Ectodermal cell (in vitro differentiated cells): ENCODE measurements around the gene USP10.

Experiments
- H3K27ac ChIP-seq: 2 replicates; pipeline ENCODE4 v1.7.0; 2013; ENCODE audit warnings: mild to moderate bottlenecking, low read depth, low read length; ENCODE audit not compliant: insufficient read depth, poor library complexity, severe bottlenecking
- H3K27me3 ChIP-seq: 2 replicates; pipeline ENCODE4 v1.7.0; 2013; ENCODE audit warnings: mild to moderate bottlenecking, low read length; ENCODE audit not compliant: insufficient read depth, control insufficient read depth, poor library complexity, severe bottlenecking
- H3K36me3 ChIP-seq: one replicate; pipeline ENCODE4 v1.7.0; 2013; ENCODE audit warnings: low read length; ENCODE audit not compliant: control insufficient read depth, insufficient read depth
- H3K4me1 ChIP-seq: one replicate; pipeline ENCODE4 v1.7.0; 2013; ENCODE audit warnings: low read length; ENCODE audit not compliant: control insufficient read depth, insufficient read depth
- H3K4me3 ChIP-seq: 2 replicates; pipeline ENCODE4 v1.7.0; 2013; ENCODE audit warnings: low read depth, low read length, control low read depth; ENCODE audit not compliant: insufficient read depth
- H3K9me3 ChIP-seq: 2 replicates; pipeline ENCODE4 v1.7.0; 2013; ENCODE audit warnings: mild to moderate bottlenecking, low read length, moderate library complexity; ENCODE audit not compliant: control insufficient read depth
- WGBS, 2 experiments: methylation state at CpG; one replicate each; pipeline ENCODE4 v1.1.7; 2013; ENCODE audit warnings: missing lambda C conversion rate in 2 of 2; 5-methylcytosine and 5-hydroxymethylcytosine counted together

The USP10 gene

DNA sequence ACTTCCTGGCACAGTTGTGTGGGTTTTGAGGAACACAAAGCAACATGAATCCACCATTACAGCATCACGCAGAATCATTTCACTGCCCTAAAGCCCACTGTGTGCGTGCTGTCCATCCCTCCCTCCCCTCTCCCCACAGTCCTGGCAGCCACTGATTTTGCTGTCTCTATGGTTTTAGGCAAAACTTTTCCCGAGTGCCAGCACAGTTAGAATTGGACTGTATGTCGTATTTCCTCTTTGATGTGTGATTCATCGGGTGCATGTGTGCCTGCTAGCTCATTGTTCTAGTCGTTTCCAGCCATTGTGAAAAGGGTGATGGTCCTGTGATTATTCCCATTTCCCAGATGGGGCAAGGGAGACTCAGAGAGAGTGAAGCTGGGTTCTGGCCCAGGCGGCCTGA is 38.8 kb upstream of the USP10 start:
- no peaks in the 10 kb centered on the region for H3K4me1 ChIP-seq
- H3K4me3 ChIP-seq, result no peak overlapping the region
- no peaks in the 10 kb centered on the region for H3K27me3 ChIP-seq
- H3K9me3 ChIP-seq, result no peaks in the 10 kb centered on the region
- WGBS, 2 experiments, result 86% methylated on average over 7 of the region's 7 CpGs
- peaks cover 9% of the 10 kb centered on the region for H3K36me3 ChIP-seq
- no peak overlapping the region for H3K27ac ChIP-seq

DNA sequence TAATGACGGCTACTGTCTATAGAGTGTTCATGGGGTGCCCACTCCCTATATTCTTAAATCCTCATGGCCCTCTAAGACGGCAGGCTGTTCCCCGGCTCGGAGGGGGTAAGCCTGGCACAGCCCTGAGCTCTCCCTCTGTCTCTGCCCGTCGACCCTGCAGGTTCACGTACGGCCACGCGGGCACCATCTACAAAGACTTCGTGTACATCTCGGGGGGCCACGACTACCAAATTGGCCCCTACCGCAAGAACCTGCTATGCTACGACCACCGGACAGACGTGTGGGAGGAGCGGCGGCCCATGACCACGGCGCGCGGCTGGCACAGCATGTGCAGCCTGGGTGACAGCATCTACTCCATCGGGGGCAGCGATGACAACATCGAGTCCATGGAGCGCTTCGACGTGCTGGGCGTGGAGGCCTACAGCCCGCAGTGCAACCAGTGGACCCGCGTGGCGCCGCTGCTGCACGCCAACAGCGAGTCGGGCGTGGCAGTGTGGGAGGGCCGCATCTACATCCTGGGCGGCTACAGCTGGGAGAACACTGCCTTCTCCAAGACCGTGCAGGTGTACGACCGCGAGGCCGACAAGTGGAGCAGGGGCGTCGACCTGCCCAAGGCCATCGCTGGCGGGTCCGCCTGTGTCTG is 38.3 kb upstream of the USP10 start:
- no peaks in the 10 kb centered on the region for H3K4me1 ChIP-seq
- no peak overlapping the region for H3K27ac ChIP-seq
- H3K9me3 ChIP-seq, result no peaks in the 10 kb centered on the region
- no peak overlapping the region for H3K4me3 ChIP-seq
- WGBS, 2 experiments, result 96 to 97% methylated on average over 51 of the region's 51 CpGs
- no peaks in the 10 kb centered on the region for H3K27me3 ChIP-seq
- H3K36me3 ChIP-seq, result peaks cover 9% of the 10 kb centered on the region

DNA sequence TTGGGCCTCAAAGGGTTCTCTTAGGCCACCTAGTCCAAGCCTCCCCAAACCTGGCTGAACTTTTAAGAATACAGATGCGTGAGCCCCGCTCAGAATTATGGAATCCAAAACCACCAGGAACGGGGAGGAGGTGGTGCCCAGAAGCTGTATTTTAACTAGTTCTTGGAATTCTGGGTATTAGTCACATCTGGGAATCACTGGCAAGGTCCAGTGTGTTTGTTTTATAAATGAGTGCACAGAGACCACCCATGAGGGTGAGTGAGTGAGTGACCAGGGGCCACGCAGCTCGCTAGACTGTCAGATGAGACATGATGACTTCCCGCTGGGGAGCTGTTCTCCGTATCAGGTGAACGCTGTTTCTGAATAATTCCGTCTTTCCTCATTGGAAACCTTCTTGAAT is 37.3 kb upstream of the USP10 start:
- H3K36me3 ChIP-seq, result peaks cover 9% of the 10 kb centered on the region
- H3K4me3 ChIP-seq, result no peak overlapping the region
- WGBS, 2 experiments, result 96 to 97% methylated on average over 9 of the region's 9 CpGs
- H3K9me3 ChIP-seq, result no peaks in the 10 kb centered on the region
- no peak overlapping the region for H3K27ac ChIP-seq
- no peaks in the 10 kb centered on the region for H3K4me1 ChIP-seq
- no peaks in the 10 kb centered on the region for H3K27me3 ChIP-seq

DNA sequence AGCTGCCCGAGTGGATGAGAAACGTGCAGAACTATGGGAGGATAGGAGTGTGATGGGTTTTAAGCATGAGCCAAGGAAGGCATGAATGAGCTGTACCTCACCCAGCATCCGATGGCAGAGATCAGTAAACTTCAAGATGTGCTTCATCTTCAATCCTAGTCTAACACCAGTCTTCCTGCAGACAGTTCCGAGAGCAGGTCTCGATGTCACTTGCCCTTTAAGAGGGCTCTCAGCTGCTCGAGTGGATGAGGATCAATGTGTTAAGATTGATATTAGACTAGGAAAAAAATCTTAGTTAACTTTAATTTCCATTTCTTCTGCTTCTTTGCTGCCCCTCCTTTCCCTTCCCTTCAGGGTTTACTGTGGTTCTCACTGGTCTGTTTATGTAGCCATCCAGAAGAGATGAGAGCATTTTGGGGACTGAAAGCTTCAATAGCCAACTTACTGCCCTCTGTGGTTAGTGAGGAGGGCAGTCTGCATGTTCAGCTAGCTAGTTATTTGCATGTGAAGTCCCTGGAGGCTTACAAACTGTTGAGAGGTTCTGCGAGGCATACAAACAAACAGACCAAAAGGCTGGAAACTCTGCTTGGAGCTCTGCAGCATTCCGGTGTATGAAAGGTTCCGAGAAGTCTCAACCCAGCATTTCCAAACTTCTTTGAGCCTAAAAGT is 36.2 kb upstream of the USP10 start:
- Histone ChIP-seq H3K4me1 (peaks cover 2% of the 10 kb centered on the region), H3K36me3 (peaks cover 1% of the 10 kb centered on the region), H3K27me3 (no peaks in the 10 kb centered on the region), H3K27ac (no peak overlapping the region), H3K9me3 (no peaks in the 10 kb centered on the region), H3K4me3 (no peak overlapping the region)
- WGBS, 2 experiments, result 81 to 83% methylated on average over 8 to 9 of the region's 9 CpGs

DNA sequence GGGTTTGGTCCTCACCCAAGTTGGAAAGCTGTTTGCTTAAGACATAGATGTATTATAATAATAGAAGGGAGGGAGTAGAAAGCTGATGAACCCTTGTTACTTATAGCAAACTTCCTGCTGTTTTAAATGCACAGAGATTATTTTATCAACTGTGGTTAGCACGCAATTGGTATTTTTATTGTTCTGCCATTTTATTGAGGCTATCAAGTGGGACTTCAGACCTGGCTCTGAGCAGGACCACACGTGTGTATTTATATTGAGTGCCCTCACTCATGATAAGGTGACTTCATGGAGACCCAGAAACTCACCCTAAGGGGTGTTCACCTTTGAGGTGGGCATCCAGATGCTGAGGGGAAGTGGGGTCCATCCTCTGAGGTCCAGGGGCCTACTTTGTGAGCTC is 34.4 kb upstream of the USP10 start:
- Histone ChIP-seq H3K9me3 (no peaks in the 10 kb centered on the region), H3K4me1 (peaks cover 2% of the 10 kb centered on the region), H3K36me3 (no peaks in the 10 kb centered on the region), H3K27me3 (no peaks in the 10 kb centered on the region), H3K27ac (no peak overlapping the region), H3K4me3 (no peak overlapping the region)
- WGBS, 2 experiments, result 74 to 82% methylated on average over 2 of the region's 2 CpGs

DNA sequence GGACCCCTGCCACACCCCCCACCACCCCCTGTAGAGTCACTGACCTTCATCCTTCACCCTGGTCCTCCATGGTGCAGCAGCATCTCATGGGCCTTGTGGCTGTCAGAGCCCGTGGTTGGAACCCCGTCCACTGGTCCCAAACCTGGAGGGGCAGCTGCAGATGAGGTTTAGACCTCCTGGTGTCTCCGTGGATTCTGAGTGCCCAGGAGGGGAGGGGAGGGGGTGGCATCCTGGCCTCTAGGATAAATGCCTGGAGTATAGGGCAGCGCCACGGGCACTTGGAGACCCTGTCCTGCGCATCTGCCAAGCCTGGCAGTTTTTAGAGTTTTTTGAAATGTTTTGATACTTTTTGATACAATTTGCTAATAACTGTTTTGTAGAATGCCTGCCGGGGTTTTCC is 34.0 kb upstream of the USP10 start:
- H3K4me3 ChIP-seq, result no peak overlapping the region
- H3K9me3 ChIP-seq, result no peaks in the 10 kb centered on the region
- no peak overlapping the region for H3K27ac ChIP-seq
- H3K4me1 ChIP-seq, result peaks cover 2% of the 10 kb centered on the region
- WGBS, 2 experiments, result 92 to 96% methylated on average over 7 of the region's 7 CpGs
- no peaks in the 10 kb centered on the region for H3K27me3 ChIP-seq
- H3K36me3 ChIP-seq, result no peaks in the 10 kb centered on the region

DNA sequence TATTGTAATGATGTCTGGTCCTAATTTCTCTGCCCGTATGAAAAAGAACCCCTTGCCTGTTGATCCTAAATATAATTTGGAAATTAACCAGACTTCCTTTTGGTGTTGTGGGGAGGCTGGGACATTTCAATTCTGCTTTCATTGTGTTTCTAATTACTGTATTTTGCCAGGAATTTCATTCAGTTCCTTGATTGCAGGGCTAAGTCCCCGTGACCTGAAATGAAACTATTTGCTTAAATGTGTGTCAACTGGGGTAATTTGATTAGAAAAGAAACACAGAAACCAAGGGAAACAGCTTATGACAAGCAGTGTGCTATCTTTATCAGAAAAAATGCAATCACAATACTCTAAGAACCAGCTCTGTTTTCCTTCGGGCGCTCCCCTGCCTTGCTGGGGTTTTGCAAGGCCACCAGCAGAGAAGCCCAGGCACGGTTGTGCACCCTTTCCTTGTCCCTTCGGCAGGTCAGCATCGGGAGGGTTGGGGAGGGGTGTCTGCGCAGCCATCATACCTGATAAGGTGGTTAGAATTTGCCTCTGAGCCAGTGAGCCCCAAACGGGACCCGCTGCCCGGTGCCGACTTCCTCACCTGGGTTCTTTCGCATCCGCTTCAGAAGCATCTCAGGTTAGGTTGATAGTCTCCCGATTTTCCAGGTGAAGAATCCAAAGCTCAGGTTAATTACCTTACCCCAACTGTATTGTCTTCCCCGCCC is 32.0 kb upstream of the USP10 start:
- no peak overlapping the region for H3K4me3 ChIP-seq
- 75% methylated on average over 16 of the region's 16 CpGs for WGBS, 2 experiments
- H3K4me1 ChIP-seq, result peaks cover 2% of the 10 kb centered on the region

DNA sequence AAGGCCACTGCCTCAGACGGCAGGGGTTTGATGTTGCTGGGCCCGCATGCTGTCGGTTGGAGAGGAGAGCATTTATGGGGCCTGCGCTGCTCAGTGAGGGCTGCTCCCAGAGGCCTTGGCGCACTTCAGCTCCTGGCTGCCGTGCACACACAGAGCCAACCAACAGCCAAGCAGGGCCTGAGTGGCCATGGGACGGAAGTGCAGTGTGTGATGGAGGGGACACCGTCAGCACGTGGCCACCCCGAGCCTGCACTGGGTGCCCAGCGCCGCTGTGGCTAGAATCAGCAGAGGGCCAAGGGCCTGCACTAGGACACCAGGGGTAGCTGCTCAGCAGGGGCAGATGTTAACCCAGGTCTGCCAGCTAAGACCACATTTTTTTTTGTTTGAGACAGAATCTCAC is 29.7 kb upstream of the USP10 start:
- Histone ChIP-seq H3K9me3 (no peaks in the 10 kb centered on the region), H3K27me3 (no peaks in the 10 kb centered on the region), H3K4me1 (peaks cover 2% of the 10 kb centered on the region), H3K27ac (no peak overlapping the region), H3K36me3 (no peaks in the 10 kb centered on the region), H3K4me3 (no peak overlapping the region)
- 86 to 91% methylated on average over 12 of the region's 12 CpGs for WGBS, 2 experiments

More for the DNA sequence above, 32.0 kb upstream of the USP10 start:
- H3K27ac ChIP-seq, result no peak overlapping the region
- H3K36me3 ChIP-seq, result no peaks in the 10 kb centered on the region
- H3K9me3 ChIP-seq, result no peaks in the 10 kb centered on the region
- no peaks in the 10 kb centered on the region for H3K27me3 ChIP-seq

DNA sequence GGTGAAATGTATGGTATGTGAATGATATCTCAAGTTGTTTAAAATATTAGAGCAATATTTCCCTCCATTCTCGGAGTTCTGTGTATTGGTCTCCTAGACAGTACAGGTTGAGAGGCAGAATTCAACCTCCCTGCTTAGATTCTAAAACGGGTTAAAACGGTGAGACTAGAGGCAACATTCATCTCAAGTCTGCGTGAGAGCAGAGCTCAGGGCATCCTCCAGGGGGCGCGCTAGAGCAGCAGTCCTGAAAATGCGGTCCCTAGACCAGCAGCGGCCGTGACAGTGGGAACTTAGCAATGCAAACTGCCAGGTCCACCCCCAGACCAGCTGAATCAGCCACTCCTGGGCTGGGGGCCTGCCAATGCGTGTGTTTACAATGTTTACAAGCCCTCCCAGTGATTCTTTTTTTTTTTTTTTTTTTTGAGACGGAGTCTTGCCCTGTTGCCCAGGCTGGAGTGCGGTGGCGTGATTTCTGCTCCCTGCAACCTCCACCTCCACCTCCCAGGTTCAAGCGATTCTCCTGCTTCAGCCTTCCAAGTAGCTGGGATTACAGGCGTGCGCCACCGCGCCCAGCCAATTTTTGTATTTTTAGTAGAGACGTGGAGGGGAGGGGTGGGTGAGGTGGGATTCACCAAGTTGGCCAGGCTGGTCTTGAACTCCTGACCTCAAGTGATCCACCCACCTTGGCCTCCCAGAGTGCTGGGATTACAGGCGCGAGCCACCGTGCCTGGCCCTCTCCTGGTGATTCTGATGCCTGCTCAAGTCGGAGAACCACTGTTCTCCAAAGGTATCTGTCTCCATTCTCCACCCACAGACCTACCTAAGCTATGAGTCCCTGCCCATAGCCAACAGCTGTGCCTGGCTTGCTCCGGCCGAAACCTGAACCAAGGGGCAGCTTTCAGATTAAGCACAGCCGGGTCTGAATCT is 27.3 kb upstream of the USP10 start:
- 59% methylated on average over 26 of the region's 26 CpGs for WGBS, 2 experiments
- Histone ChIP-seq H3K9me3 (no peaks in the 10 kb centered on the region), H3K27me3 (no peaks in the 10 kb centered on the region), H3K36me3 (no peaks in the 10 kb centered on the region), H3K27ac (no peak overlapping the region), H3K4me1 (peaks cover 5% of the 10 kb centered on the region), H3K4me3 (no peak overlapping the region)

DNA sequence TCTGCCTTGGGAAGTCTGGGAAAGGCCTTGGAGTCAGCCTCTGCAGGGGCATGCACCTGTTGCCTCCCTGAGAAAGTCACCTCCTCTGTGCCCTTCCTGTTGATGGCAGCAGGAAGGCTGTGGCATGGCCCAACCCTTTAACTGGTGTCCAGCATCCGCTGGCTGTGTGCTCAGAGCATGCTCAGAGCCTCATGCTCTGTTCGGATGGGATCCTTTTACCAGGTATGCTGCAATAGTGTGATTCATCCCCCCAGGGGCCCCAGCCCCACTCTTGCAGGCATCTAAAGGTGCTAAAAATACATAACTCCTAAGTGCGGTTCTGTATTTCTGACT is 26.6 kb upstream of the USP10 start:
- 93 to 95% methylated on average over 3 of the region's 3 CpGs for WGBS, 2 experiments

More for the DNA sequence above, 26.6 kb upstream of the USP10 start:
- Histone ChIP-seq H3K27me3 (no peaks in the 10 kb centered on the region), H3K27ac (no peak overlapping the region), H3K9me3 (no peaks in the 10 kb centered on the region), H3K4me1 (peaks cover 4% of the 10 kb centered on the region), H3K36me3 (no peaks in the 10 kb centered on the region), H3K4me3 (no peak overlapping the region)
